HepG2 (cell line): ENCODE measurements around the gene ADM5. TPM values are rescaled to one million over a fixed set of nuclear protein-coding genes. Genes with fewer than 3 reads are reported as not detected.

Experiments
- ARID4A ChIP-seq: sonication (generic); formaldehyde crosslinking; IDR thresholded peaks from 2 replicates; pipeline ENCODE4 v1.5.0; 2020; ENCODE audit warnings: mild to moderate bottlenecking, missing genetic modification reagents, borderline replicate concordance
- ATM ChIP-seq: fragments of 450-650 bp; IDR thresholded peaks from 2 replicates; pipeline ENCODE4 v1.7.1; 2017; ENCODE audit warnings: mild to moderate bottlenecking, borderline replicate concordance
- KDM5A ChIP-seq: fragments of 200-600 bp; sonication (generic); IDR thresholded peaks from 2 replicates; pipeline ENCODE4 v1.7.0; 2018; ENCODE audit warnings: antibody characterized with exemption, mild to moderate bottlenecking, low read length, borderline replicate concordance
- MLLT10 ChIP-seq: sonication (generic); formaldehyde crosslinking; IDR thresholded peaks from 2 replicates; pipeline ENCODE4 v1.4.0; 2020; ENCODE audit warnings: missing genetic modification reagents
- MTA1 ChIP-seq: sonication (generic); formaldehyde crosslinking; IDR thresholded peaks from 2 replicates; pipeline ENCODE4 v1.4.0; 2020; ENCODE audit warnings: missing genetic modification reagents, mild to moderate bottlenecking, borderline replicate concordance
- NFKBIZ ChIP-seq: IDR thresholded peaks from 2 replicates; pipeline ENCODE4 v1.6.1; 2018; ENCODE audit warnings: missing genetic modification reagents, missing compliant biosample characterization
- PHF5A ChIP-seq: IDR thresholded peaks from one replicate; pipeline ENCODE4 v1.6.1; 2018; ENCODE audit warnings: low read depth, missing genetic modification reagents; ENCODE audit not compliant: unreplicated experiment
- REST ChIP-seq, 2 experiments: IDR thresholded peaks; 2 replicates each; pipeline ENCODE4 v1.6.1; 2011 to 2012; ENCODE audit warnings: low read length in 2 of 2, borderline replicate concordance in 1 of 2, low read depth in 1 of 2, mild to moderate bottlenecking in 1 of 2, moderate library complexity in 1 of 2
- RFXANK ChIP-seq: IDR thresholded peaks from 2 replicates; pipeline ENCODE4 v1.6.1; 2016
- SIN3A ChIP-seq: IDR thresholded peaks from 2 replicates; pipeline ENCODE4 v1.6.1; 2011; ENCODE audit warnings: low read depth, mild to moderate bottlenecking, control low read depth, low read length, borderline replicate concordance
- SP2 ChIP-seq: sonication (generic); formaldehyde crosslinking; IDR thresholded peaks from 2 replicates; pipeline ENCODE4 v1.5.1; 2020; ENCODE audit warnings: mild to moderate bottlenecking, missing genetic modification reagents
- SP4 ChIP-seq: sonication (generic); formaldehyde crosslinking; IDR thresholded peaks from 2 replicates; pipeline ENCODE4 v1.8.1; 2023; ENCODE audit warnings: mild to moderate bottlenecking, missing genetic modification reagents
- ZNF362 ChIP-seq: sonication (generic); formaldehyde crosslinking; IDR thresholded peaks from 2 replicates; pipeline ENCODE4 v1.4.0; 2020; ENCODE audit warnings: missing genetic modification reagents, mild to moderate bottlenecking, borderline replicate concordance
- ZNF383 ChIP-seq: sonication (generic); formaldehyde crosslinking; IDR thresholded peaks from 2 replicates; pipeline ENCODE4 v1.4.0; 2020; ENCODE audit warnings: missing genetic modification reagents, mild to moderate bottlenecking, borderline replicate concordance
- ZNF446 ChIP-seq: sonication (generic); formaldehyde crosslinking; IDR thresholded peaks from 2 replicates; pipeline ENCODE4 v1.5.0; 2020; ENCODE audit warnings: mild to moderate bottlenecking, missing genetic modification reagents
- ZNF510 ChIP-seq: sonication (generic); formaldehyde crosslinking; IDR thresholded peaks from 2 replicates; pipeline ENCODE4 v1.4.0; 2020; ENCODE audit warnings: low read depth, mild to moderate bottlenecking, missing genetic modification reagents
- ZNF7 ChIP-seq: IDR thresholded peaks from 2 replicates; pipeline ENCODE4 v1.6.1; 2016; ENCODE audit warnings: missing biosample characterization, missing genetic modification reagents
- ZNF850 ChIP-seq: sonication (generic); formaldehyde crosslinking; conservative IDR thresholded peaks from 2 replicates; pipeline ENCODE4 v1.9.0; 2021; ENCODE audit warnings: mild to moderate bottlenecking, missing genetic modification reagents
- polyA plus RNA-seq, 8 experiments: library from polyadenylated mRNA; depleted of rRNA in 3 of 8; stranded (reverse) in 7 of 8; unstranded in 1 of 8; fragments of >200 nt; fragmentation: Illumina TruSeq in 4 of 8; extraction: Trizol in 4 of 8; gene quantifications; 2 replicates each; pipeline versions ENCODE4 v1.2.1 to v1.2.3, GENCODE V29; 2011 to 2016; ENCODE audit warnings: low read depth in 4 of 8, missing spikeins in 1 of 8, mixed read lengths in 1 of 8; ENCODE audit not compliant: insufficient read depth in 1 of 8
- total RNA-seq, 5 experiments: library from RNA; depleted of rRNA; stranded (reverse); fragments of >200 nt; fragmentation: Illumina TruSeq; extraction: Trizol; gene quantifications; 2 replicates each; pipeline ENCODE4 v1.2.3, GENCODE V29; 2016; ENCODE audit warnings: low read depth in 1 of 5
- TF ChIP-seq, protein P1 (sequence below): sonication (generic); formaldehyde crosslinking; IDR thresholded peaks from 2 replicates; pipeline ENCODE4 v1.4.0; 2020; ENCODE audit warnings: missing genetic modification reagents

ADM5 gene
- total and polyA plus RNA-seq, 2 of the 13 experiments (the other 11 are each of a cell fraction or from before 2014, with no cell fraction given), result 2.7 to 4.1 TPM

- TF ChIP-seq REST (IDR thresholded peaks at IDR 0.05; ENCODE audit: borderline replicate concordance in 1 of 2, low read depth in 1 of 2, low read length in 2 of 2) (no peak), ZNF383 (no peak), ZNF446 (CRISPR knock-in tag) (no peak), SIN3A (no peak), ZNF362 (peak; percentile 48; the same call in 1 of the 2 replicates), NFKBIZ (CRISPR knock-in tag) (no peak), ZNF850 (no peak), KDM5A (no peak), SP2 (CRISPR knock-in tag) (no peak; the same call in 1 of the 2 replicates), MTA1 (CRISPR knock-in tag) (peak; percentile 74; the same call in 1 of the 2 replicates), RFXANK (no peak), MLLT10 (CRISPR knock-in tag) (no peak), ZNF510 (CRISPR knock-in tag) (no peak), ZNF7 (CRISPR knock-in tag) (no peak), ARID4A (CRISPR knock-in tag) (peak; percentile 80; the same call in 1 of the 2 replicates), PHF5A (CRISPR knock-in tag) (no peak), ATM (no peak), SP4 (CRISPR knock-in tag) (peak; percentile 56; the same call in 1 of the 2 replicates)
- TF ChIP-seq, protein P1, sequence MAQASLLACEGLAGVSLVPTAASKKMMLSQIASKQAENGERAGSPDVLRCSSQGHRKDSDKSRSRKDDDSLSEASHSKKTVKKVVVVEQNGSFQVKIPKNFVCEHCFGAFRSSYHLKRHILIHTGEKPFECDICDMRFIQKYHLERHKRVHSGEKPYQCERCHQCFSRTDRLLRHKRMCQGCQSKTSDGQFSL (CRISPR knock-in tag), result peak; percentile 57; the same call in 1 of the 2 replicates
Observed at GRCh38 chr19:49672131-49672919, 17.1 kb upstream of the ADM5 start (continued).
